ENCODE data around the gene MRM1. TPM values are rescaled to one million over a fixed set of nuclear protein-coding genes. Genes with fewer than 3 reads are reported as not detected.

MRM1 gene
- total and polyA plus RNA-seq, 7 donors = 2.8 to 15.0 (median 5.3) TPM

DNA sequence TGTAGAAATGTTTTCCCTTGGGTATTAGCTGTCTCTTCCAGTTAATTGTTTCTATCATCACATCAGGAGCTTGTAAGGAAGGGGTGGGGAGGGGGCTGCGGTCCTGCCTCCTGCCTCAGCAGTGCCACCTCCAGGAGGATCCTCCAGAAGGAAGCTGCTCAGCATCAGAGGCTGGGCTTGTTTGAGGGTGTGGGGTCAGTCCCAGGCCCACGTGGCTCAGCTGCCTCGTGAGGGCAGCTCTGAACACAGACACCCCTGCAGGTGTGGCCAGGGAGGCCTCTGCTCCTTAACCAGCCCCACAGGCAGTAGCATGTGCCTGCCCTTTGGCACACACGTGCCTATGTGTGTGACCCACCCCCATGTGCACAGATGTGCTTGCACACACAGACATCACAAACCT is 46.3 kb downstream of the MRM1 start:
- TF ChIP-seq POLR2AphosphoS5 (IDR thresholded peaks at IDR 0.05) (no peak), EP300 (IDR thresholded peaks at IDR 0.05) (no peak), CTCF (IDR thresholded peaks at IDR 0.05) (no peak), POLR2A (IDR thresholded peaks at IDR 0.05) (no peak)
- Histone ChIP-seq H3K9me3 (no peaks in the 10 kb centered on the region), H3K27me3 (peaks cover 7 to 68% (median 35%) of the 10 kb centered on the region in 3 donors), H3K27ac (no peak overlapping the region), H3K36me3 (no peaks in the 10 kb centered on the region), H3K4me3 (no peak overlapping the region), H3K4me1 (no peaks in the 10 kb centered on the region)
- intact Hi-C loops (cut with DNase I) = no loop called here
- 22 to 35% methylated on average over 4 of the region's 4 CpGs for WGBS, 2 donors
- no peak for DNase-seq

DNA sequence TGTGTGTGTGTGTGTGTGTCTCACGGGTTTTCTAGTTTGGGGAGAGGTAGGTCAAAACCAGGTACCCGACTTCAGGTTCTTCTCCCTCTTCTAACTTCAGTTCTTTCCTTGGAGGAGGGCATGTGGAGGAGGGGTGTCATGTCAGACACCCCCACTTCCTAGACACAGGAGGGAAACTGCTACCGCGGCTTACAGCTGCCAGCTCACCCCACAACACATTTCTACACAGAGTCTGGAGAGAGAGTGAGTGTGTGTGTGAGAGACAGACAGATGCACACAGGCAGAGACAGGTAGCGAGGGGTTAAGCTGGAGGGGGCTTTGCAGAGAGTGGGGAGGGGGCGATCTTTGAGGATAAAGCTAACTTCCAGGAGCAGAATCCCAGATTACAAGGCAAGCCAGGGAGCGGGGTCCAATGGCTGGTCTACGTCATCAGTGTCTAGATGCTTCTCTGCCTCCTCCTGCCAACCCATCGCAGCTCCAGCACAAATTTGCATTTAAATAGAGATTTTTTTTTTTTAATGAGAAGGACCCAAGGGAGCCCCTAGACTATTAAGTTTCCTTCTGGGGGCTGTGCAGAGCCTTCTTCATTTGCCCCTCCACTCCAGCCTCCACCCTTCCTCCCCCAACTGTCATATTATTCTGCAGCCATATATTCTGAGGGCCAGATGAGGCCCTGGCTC is 48.9 kb downstream of the MRM1 start:
- Histone ChIP-seq H3K4me1 (no peaks in the 10 kb centered on the region), H3K36me3 (no peaks in the 10 kb centered on the region), H3K27me3 (peaks cover 0 to 63% (median 15%) of the 10 kb centered on the region in 3 donors), H3K4me3 (no peak overlapping the region), H3K27ac (no peak overlapping the region), H3K9me3 (no peaks in the 10 kb centered on the region)
- intact Hi-C loops (cut with DNase I) = no loop called here
- TF ChIP-seq POLR2A (IDR thresholded peaks at IDR 0.05) = no peak
- no peak for TF ChIP-seq EP300 (IDR thresholded peaks at IDR 0.05)
- DNase-seq = no peak
- WGBS, 2 donors = 54 to 78% methylated on average over 9 of the region's 9 CpGs

DNA sequence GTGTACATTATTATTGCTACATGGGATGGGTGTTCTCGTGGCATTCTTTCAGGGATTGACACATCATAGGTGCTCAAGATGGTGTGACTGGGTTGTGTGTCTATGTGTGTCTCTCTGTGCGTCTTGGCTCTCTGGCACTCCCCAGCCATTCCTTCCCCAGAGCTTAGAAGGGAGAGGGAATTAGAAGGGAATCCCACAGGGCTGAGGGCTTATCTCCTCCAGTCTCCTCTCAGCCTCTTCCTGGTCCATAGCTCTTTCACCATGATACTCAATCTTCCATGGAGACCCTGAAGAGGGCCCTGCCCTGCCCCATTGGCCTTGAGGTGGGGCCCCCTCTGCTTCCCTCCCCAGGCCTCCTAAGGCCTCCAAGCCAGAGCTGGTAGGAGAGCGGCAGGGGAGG is 52.0 kb downstream of the MRM1 start:
- H3K4me1 ChIP-seq = peaks cover 0 to 10% (median 7%) of the 10 kb centered on the region in 4 donors
- H3K27me3 ChIP-seq = peaks cover 10 to 66% (median 13%) of the 10 kb centered on the region in 3 donors
- intact Hi-C loops (cut with DNase I) = no loop called here

DNA sequence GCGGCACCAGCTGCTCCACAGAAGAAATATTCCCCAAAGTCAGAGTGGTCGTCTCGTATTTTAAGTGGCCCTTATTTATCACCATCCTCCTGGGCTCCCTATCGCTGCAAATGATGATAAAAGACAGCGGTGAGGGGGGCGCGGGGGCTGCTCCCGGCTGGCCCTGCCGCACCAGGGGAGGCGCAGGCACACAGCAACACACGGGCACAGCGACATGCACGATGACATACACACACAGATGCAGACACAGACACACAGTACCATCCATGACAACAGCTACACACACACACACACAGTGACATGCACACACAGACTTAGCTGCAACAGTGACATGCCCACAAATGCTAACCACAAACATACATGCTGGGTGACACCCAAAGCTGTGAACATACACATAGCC is 52.5 kb downstream of the MRM1 start:
- TF ChIP-seq POLR2A (IDR thresholded peaks at IDR 0.05) (no peak), POLR2AphosphoS5 (IDR thresholded peaks at IDR 0.05) (no peak), CTCF (IDR thresholded peaks at IDR 0.05) (no peak), EP300 (IDR thresholded peaks at IDR 0.05) (no peak)
- peaks cover 13 to 71% (median 18%) of the 10 kb centered on the region in 3 donors for H3K27me3 ChIP-seq
- intact Hi-C loops (cut with DNase I) = no loop called here

More for the DNA sequence above, 52.0 kb downstream of the MRM1 start:
- Histone ChIP-seq H3K4me3 (no peak overlapping the region), H3K27ac (no peak overlapping the region), H3K36me3 (no peaks in the 10 kb centered on the region), H3K9me3 (no peaks in the 10 kb centered on the region)
- TF ChIP-seq POLR2A (IDR thresholded peaks at IDR 0.05) = no peak
- DNase-seq = no peak
- WGBS, 2 donors = 75 to 86% methylated on average over 3 of the region's 3 CpGs

DNA sequence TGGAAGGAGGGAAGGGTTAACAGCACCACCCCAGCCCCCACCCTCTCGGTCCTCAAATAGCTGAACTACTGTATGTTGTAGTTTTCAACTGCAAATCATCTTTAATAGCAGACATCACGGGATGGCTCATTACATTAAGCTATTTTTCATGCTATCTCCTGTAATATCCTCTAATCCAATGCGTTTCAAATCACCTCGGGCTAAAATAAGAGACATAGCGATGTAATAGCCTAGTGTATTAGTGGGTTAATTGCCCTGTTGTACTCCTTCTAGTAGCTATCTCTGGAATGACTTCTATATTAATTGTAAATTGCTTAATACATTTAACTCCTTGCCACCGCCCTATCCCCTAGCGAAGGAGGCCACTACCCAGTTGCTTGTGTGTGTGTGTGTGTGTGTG is 54.3 kb downstream of the MRM1 start:
- H3K4me3 ChIP-seq = no peak overlapping the region
- no peak for DNase-seq
- intact Hi-C loops (cut with DNase I) = no loop called here
- H3K36me3 ChIP-seq = no peaks in the 10 kb centered on the region
- H3K9me3 ChIP-seq = no peaks in the 10 kb centered on the region
- WGBS, 2 donors = 89 to 91% methylated on average over 7 of the region's 7 CpGs
- no peak overlapping the region for H3K27ac ChIP-seq
- TF ChIP-seq EP300 (IDR thresholded peaks at IDR 0.05) = no peak
- TF ChIP-seq POLR2AphosphoS5 (IDR thresholded peaks at IDR 0.05) = no peak
- TF ChIP-seq POLR2A (IDR thresholded peaks at IDR 0.05) = no peak
- TF ChIP-seq CTCF (IDR thresholded peaks at IDR 0.05) = no peak
- H3K4me1 ChIP-seq = peaks cover 0 to 10% (median 7%) of the 10 kb centered on the region in 4 donors
- H3K27me3 ChIP-seq = peaks cover 13 to 74% (median 20%) of the 10 kb centered on the region in 3 donors

More for the DNA sequence above, 52.5 kb downstream of the MRM1 start:
- Histone ChIP-seq H3K4me3 (no peak overlapping the region), H3K9me3 (no peaks in the 10 kb centered on the region), H3K36me3 (no peaks in the 10 kb centered on the region), H3K27ac (no peak overlapping the region), H3K4me1 (peaks cover 0 to 10% (median 7%) of the 10 kb centered on the region in 4 donors)
- 79 to 88% methylated on average over 13 of the region's 13 CpGs for WGBS, 2 donors
- DNase-seq = no peak
